Erythroblast (primary cell): ENCODE data around the gene CCDC12.

Source experiments
- GATA1 ChIP-seq: IDR thresholded peaks from 2 replicates; pipeline ENCODE4 v1.6.1; 2011; ENCODE audit warnings: low read depth, mild to moderate bottlenecking, control low read depth, low read length, moderate library complexity
- POLR2A ChIP-seq: IDR thresholded peaks from 2 replicates; pipeline ENCODE4 v1.6.1; 2011; ENCODE audit warnings: mild to moderate bottlenecking, low read length

- TF ChIP-seq POLR2A: no peak
- no peak for TF ChIP-seq GATA1
Observed at GRCh38 chr3:46912986-46913385, 63.6 kb downstream of the CCDC12 start.
